SK-N-SH treated with all-trans-retinoic acid at 6 μM for 48 hours (cell line): Measurements from ENCODE around the gene ABCA1.

Experiments used
- ATAC-seq: fragments of 200-7000 bp; cut with Tn5 transposase; 3 replicates; pipeline ENCODE4 v1.9.1; 2020; ENCODE audit warnings: mild to moderate bottlenecking, moderate library complexity
- ARNTL ChIP-seq: fragments of 450-650 bp; formaldehyde crosslinking; IDR thresholded peaks from 2 replicates; pipeline ENCODE4 v1.5.0; 2020; ENCODE audit warnings: low read depth, mild to moderate bottlenecking, moderate library complexity, borderline replicate concordance
- BACH2 ChIP-seq: fragments of 250-450 bp; sonication (Bioruptor Pico); IDR thresholded peaks from 2 replicates; pipeline ENCODE4 v1.9.0; 2021; ENCODE audit warnings: mild to moderate bottlenecking, borderline replicate concordance
- CSDC2 ChIP-seq: fragments of 250-450 bp; sonication (Bioruptor Pico); IDR thresholded peaks from 2 replicates; pipeline ENCODE4 v1.5.0; 2020; ENCODE audit warnings: mild to moderate bottlenecking, moderate library complexity
- ESRRG ChIP-seq: fragments of 250-450 bp; sonication (Bioruptor Pico); IDR thresholded peaks from 2 replicates; pipeline ENCODE4 v1.6.1; 2021; ENCODE audit warnings: mild to moderate bottlenecking
- GLIS3 ChIP-seq: fragments of 250-450 bp; sonication (Bioruptor Pico); IDR thresholded peaks from 2 replicates; pipeline ENCODE4 v1.5.0; 2020; ENCODE audit warnings: mild to moderate bottlenecking, moderate library complexity
- ISL1 ChIP-seq: fragments of 250-450 bp; sonication (Bioruptor Pico); IDR thresholded peaks from 2 replicates; pipeline ENCODE4 v2.1.2; 2022; ENCODE audit warnings: mild to moderate bottlenecking, moderate library complexity
- OSR1 ChIP-seq: fragments of 250-450 bp; sonication (Bioruptor Pico); IDR thresholded peaks from 2 replicates; pipeline ENCODE4 v1.8.0; 2022; ENCODE audit warnings: moderate library complexity, mild to moderate bottlenecking, inconsistent platforms
- PPARA ChIP-seq: fragments of 250-450 bp; sonication (Bioruptor Pico); IDR thresholded peaks from 2 replicates; pipeline ENCODE4 v1.5.0; 2020; ENCODE audit warnings: mild to moderate bottlenecking, borderline replicate concordance
- RARB ChIP-seq: fragments of 250-450 bp; sonication (Bioruptor Pico); IDR thresholded peaks from 2 replicates; pipeline ENCODE4 v1.8.0; 2021; ENCODE audit warnings: mild to moderate bottlenecking, moderate library complexity
- SNAI2 ChIP-seq: fragments of 250-450 bp; sonication (Bioruptor Pico); IDR thresholded peaks from 2 replicates; pipeline ENCODE4 v1.5.0; 2020; ENCODE audit warnings: mild to moderate bottlenecking, moderate library complexity
- TCF4 ChIP-seq: fragments of 250-450 bp; sonication (Bioruptor Pico); IDR thresholded peaks from 2 replicates; pipeline ENCODE4 v1.8.0; 2021; ENCODE audit warnings: mild to moderate bottlenecking, moderate library complexity, borderline replicate concordance
- TOX ChIP-seq: fragments of 250-450 bp; sonication (Bioruptor Pico); IDR thresholded peaks from 2 replicates; pipeline ENCODE4 v1.8.0; 2021; ENCODE audit warnings: mild to moderate bottlenecking, moderate library complexity, borderline replicate concordance
- ZC3H10 ChIP-seq: fragments of 250-450 bp; sonication (Bioruptor Pico); IDR thresholded peaks from 2 replicates; pipeline ENCODE4 v1.5.1; 2021; ENCODE audit warnings: mild to moderate bottlenecking, moderate library complexity
- ZFP3 ChIP-seq: fragments of 250-450 bp; sonication (Bioruptor Pico); IDR thresholded peaks from 2 replicates; pipeline ENCODE4 v1.5.0; 2020; ENCODE audit warnings: mild to moderate bottlenecking, moderate library complexity
- ZFP30 ChIP-seq: fragments of 450-650 bp; formaldehyde crosslinking; IDR thresholded peaks from 2 replicates; pipeline ENCODE4 v1.5.0; 2022; ENCODE audit warnings: mild to moderate bottlenecking, moderate library complexity
- ZNF565 ChIP-seq: fragments of 450-650 bp; formaldehyde crosslinking; conservative IDR thresholded peaks from 2 replicates; pipeline ENCODE4 v1.5.0; 2020; ENCODE audit warnings: low read depth, mild to moderate bottlenecking, moderate library complexity
- ZNF70 ChIP-seq: fragments of 450-650 bp; formaldehyde crosslinking; IDR thresholded peaks from 2 replicates; pipeline ENCODE4 v1.5.0; 2020; ENCODE audit warnings: mild to moderate bottlenecking, moderate library complexity
- ZNF8 ChIP-seq: fragments of 450-650 bp; formaldehyde crosslinking; IDR thresholded peaks from 2 replicates; pipeline ENCODE4 v1.5.0; 2020; ENCODE audit warnings: mild to moderate bottlenecking, moderate library complexity
- TF ChIP-seq, protein P1 (sequence below): fragments of 250-450 bp; sonication (Bioruptor Pico); IDR thresholded peaks from 2 replicates; pipeline ENCODE4 v1.8.0; 2020; ENCODE audit warnings: mild to moderate bottlenecking, moderate library complexity, borderline replicate concordance
- TF ChIP-seq, protein P2 (sequence below): fragments of 250-450 bp; sonication (Bioruptor Pico); IDR thresholded peaks from 2 replicates; pipeline ENCODE4 v1.8.0; 2021; ENCODE audit warnings: low read depth, mild to moderate bottlenecking, moderate library complexity, borderline replicate concordance
- TF ChIP-seq, protein P3 (sequence below): fragments of 250-450 bp; sonication (Bioruptor Pico); IDR thresholded peaks from 2 replicates; pipeline ENCODE4 v1.5.1; 2020; ENCODE audit warnings: low read depth, mild to moderate bottlenecking, moderate library complexity
- TF ChIP-seq, protein P4 (sequence below): fragments of 250-450 bp; sonication (Bioruptor Pico); IDR thresholded peaks from 2 replicates; pipeline ENCODE4 v1.5.1; 2021; ENCODE audit warnings: mild to moderate bottlenecking, moderate library complexity
- TF ChIP-seq, protein P5 (sequence below): fragments of 250-450 bp; sonication (Bioruptor Pico); IDR thresholded peaks from 2 replicates; pipeline ENCODE4 v1.5.0; 2020; ENCODE audit warnings: mild to moderate bottlenecking, moderate library complexity

The ABCA1 gene

DNA sequence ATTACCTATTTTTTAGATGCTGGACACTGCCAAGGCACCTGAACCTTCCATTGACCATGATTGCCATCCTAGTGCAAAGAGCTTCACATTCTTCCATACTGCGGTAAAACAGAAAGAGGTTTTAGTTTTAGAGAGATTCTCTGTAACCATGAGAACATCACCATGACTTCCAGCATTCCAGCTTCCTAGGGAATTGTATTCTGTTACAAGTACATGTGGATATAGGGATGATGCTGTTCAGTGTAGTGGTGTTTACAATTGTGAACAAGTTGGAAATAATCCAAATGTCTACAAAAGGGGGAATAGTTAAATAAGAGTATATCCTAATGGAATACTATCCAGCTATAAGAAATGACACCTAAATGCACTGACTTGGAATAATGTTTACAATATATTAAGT is 141.7 kb downstream of the ABCA1 start:
- TF ChIP-seq ISL1: no peak
- no peak for TF ChIP-seq ZNF70 (CRISPR knock-in tag)
- no peak for TF ChIP-seq TOX (CRISPR knock-in tag)
- TF ChIP-seq ZNF8 (CRISPR knock-in tag): no peak
- TF ChIP-seq, protein P1, sequence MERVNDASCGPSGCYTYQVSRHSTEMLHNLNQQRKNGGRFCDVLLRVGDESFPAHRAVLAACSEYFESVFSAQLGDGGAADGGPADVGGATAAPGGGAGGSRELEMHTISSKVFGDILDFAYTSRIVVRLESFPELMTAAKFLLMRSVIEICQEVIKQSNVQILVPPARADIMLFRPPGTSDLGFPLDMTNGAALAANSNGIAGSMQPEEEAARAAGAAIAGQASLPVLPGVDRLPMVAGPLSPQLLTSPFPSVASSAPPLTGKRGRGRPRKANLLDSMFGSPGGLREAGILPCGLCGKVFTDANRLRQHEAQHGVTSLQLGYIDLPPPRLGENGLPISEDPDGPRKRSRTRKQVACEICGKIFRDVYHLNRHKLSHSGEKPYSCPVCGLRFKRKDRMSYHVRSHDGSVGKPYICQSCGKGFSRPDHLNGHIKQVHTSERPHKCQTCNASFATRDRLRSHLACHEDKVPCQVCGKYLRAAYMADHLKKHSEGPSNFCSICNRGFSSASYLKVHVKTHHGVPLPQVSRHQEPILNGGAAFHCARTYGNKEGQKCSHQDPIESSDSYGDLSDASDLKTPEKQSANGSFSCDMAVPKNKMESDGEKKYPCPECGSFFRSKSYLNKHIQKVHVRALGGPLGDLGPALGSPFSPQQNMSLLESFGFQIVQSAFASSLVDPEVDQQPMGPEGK (CRISPR knock-in tag): no peak
- TF ChIP-seq ZFP3 (CRISPR knock-in tag): no peak
- TF ChIP-seq, all 23 proteins: peak for 0
- no peak for ATAC-seq

DNA sequence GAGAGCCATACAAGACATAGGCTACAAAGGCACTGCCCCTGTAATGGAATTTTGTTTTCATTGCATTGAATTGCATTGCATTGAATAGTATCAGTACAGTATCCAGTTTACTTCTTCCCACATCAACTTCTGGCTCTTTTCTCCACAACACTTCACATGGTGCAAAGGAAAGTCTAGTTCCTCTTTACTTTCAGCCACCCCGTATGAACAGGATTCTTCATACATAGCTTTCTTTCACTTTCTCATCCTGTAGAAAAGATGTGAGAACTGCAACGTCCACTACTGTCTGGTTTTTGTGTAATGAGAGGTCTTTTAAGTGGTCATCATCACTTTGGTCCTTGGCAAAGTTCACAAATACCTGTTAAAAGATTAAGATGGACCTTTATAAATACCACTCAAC is 143.9 kb downstream of the ABCA1 start:
- no peak for TF ChIP-seq BACH2 (CRISPR knock-in tag)
- no peak for TF ChIP-seq ZNF8 (CRISPR knock-in tag)
- TF ChIP-seq, protein P2, sequence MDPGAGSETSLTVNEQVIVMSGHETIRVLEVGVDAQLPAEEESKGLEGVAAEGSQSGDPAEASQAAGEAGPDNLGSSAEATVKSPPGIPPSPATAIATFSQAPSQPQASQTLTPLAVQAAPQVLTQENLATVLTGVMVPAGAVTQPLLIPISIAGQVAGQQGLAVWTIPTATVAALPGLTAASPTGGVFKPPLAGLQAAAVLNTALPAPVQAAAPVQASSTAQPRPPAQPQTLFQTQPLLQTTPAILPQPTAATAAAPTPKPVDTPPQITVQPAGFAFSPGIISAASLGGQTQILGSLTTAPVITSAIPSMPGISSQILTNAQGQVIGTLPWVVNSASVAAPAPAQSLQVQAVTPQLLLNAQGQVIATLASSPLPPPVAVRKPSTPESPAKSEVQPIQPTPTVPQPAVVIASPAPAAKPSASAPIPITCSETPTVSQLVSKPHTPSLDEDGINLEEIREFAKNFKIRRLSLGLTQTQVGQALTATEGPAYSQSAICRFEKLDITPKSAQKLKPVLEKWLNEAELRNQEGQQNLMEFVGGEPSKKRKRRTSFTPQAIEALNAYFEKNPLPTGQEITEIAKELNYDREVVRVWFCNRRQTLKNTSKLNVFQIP (CRISPR knock-in tag): no peak
- no peak for TF ChIP-seq ZNF565 (CRISPR knock-in tag)
- TF ChIP-seq GLIS3: no peak
- no peak for TF ChIP-seq ZFP3 (CRISPR knock-in tag)
- no peak for TF ChIP-seq PPARA
- TF ChIP-seq, protein P3, sequence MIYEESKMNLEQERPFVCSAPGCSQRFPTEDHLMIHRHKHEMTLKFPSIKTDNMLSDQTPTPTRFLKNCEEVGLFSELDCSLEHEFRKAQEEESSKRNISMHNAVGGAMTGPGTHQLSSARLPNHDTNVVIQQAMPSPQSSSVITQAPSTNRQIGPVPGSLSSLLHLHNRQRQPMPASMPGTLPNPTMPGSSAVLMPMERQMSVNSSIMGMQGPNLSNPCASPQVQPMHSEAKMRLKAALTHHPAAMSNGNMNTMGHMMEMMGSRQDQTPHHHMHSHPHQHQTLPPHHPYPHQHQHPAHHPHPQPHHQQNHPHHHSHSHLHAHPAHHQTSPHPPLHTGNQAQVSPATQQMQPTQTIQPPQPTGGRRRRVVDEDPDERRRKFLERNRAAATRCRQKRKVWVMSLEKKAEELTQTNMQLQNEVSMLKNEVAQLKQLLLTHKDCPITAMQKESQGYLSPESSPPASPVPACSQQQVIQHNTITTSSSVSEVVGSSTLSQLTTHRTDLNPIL (CRISPR knock-in tag): no peak
- no peak for TF ChIP-seq ISL1
- TF ChIP-seq, protein P4, sequence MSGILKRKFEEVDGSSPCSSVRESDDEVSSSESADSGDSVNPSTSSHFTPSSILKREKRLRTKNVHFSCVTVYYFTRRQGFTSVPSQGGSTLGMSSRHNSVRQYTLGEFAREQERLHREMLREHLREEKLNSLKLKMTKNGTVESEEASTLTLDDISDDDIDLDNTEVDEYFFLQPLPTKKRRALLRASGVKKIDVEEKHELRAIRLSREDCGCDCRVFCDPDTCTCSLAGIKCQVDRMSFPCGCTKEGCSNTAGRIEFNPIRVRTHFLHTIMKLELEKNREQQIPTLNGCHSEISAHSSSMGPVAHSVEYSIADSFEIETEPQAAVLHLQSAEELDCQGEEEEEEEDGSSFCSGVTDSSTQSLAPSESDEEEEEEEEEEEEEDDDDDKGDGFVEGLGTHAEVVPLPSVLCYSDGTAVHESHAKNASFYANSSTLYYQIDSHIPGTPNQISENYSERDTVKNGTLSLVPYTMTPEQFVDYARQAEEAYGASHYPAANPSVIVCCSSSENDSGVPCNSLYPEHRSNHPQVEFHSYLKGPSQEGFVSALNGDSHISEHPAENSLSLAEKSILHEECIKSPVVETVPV (CRISPR knock-in tag): no peak
- no peak for TF ChIP-seq SNAI2
- no peak for TF ChIP-seq ZC3H10
- no peak for TF ChIP-seq ZFP30 (CRISPR knock-in tag)
- TF ChIP-seq ZNF70 (CRISPR knock-in tag): no peak
- TF ChIP-seq, protein P5, sequence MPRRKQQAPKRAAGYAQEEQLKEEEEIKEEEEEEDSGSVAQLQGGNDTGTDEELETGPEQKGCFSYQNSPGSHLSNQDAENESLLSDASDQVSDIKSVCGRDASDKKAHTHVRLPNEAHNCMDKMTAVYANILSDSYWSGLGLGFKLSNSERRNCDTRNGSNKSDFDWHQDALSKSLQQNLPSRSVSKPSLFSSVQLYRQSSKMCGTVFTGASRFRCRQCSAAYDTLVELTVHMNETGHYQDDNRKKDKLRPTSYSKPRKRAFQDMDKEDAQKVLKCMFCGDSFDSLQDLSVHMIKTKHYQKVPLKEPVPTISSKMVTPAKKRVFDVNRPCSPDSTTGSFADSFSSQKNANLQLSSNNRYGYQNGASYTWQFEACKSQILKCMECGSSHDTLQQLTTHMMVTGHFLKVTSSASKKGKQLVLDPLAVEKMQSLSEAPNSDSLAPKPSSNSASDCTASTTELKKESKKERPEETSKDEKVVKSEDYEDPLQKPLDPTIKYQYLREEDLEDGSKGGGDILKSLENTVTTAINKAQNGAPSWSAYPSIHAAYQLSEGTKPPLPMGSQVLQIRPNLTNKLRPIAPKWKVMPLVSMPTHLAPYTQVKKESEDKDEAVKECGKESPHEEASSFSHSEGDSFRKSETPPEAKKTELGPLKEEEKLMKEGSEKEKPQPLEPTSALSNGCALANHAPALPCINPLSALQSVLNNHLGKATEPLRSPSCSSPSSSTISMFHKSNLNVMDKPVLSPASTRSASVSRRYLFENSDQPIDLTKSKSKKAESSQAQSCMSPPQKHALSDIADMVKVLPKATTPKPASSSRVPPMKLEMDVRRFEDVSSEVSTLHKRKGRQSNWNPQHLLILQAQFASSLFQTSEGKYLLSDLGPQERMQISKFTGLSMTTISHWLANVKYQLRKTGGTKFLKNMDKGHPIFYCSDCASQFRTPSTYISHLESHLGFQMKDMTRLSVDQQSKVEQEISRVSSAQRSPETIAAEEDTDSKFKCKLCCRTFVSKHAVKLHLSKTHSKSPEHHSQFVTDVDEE (CRISPR knock-in tag): no peak
- no peak for ATAC-seq

DNA sequence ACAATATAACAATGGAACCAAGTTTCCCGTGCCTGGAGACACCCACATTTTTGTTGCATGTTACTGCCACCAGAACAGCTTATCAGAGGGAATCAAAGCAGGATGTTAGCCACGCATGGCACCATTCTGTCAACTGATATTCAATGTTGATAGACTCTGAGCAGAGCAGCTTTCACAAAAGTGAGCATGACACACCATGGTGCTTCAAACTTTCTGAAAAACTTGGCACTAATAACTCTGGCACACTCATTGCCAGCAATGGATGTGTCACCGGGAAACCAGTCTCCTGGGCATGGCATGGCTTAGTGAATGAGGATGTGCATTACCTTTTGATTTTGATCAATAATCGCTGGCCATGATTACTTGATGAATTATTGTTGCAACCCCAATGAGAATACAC is 144.4 kb downstream of the ABCA1 start:
- no peak for ATAC-seq
- TF ChIP-seq CSDC2 (CRISPR knock-in tag) (no peak), ZFP30 (CRISPR knock-in tag) (no peak), BACH2 (CRISPR knock-in tag) (no peak), SNAI2 (no peak), RARB (CRISPR knock-in tag) (no peak), OSR1 (CRISPR knock-in tag) (no peak), ESRRG (CRISPR knock-in tag) (no peak), PPARA (no peak), ZFP3 (CRISPR knock-in tag) (no peak), TCF4 (no peak), TOX (CRISPR knock-in tag) (no peak), ZNF565 (CRISPR knock-in tag) (no peak), GLIS3 (no peak), ZC3H10 (no peak), ARNTL (CRISPR knock-in tag) (no peak)
- TF ChIP-seq, protein P2 (CRISPR knock-in tag): no peak
- TF ChIP-seq, protein P1 (CRISPR knock-in tag): no peak
- TF ChIP-seq, protein P3 (CRISPR knock-in tag): no peak
